Caco-2 (cell line): ENCODE data around the gene PLAAT1. TPM values are rescaled to one million over a fixed set of nuclear protein-coding genes. Genes with fewer than 3 reads are reported as not detected.

Experiments used
- BruUV-seq: library from RNA; stranded (reverse); fragments of 400-500 nt; replicated peaks from 2 replicates; lab custom pipeline; 2021; lab: Mats Ljungman, UMichigan
- CTCF ChIA-PET: fragments of 300-600 bp; sonication (Branson Sonifier 250); formaldehyde crosslinking; loops from one replicate; lab custom pipeline; 2022; ENCODE audit warnings: antibody characterized with exemption; lab: Charles Lee
- POLR2A ChIA-PET: fragments of 300-600 bp; sonication (Branson Sonifier 250); formaldehyde crosslinking; loops from one replicate; lab custom pipeline; 2022; ENCODE audit warnings: antibody characterized with exemption; lab: Charles Lee
- DNase-seq, 2 experiments: peaks; one replicate each; pipeline versions ENCODE4 v3.0.0 to v3.0.0-alpha.2; 2020 to 2022
- H3K27me3 ChIP-seq: replicated peaks from 2 replicates; pipeline ENCODE4 v1.6.0; 2011; ENCODE audit warnings: low read length; ENCODE audit not compliant: control insufficient read depth, insufficient read depth
- H3K36me3 ChIP-seq: 2 replicates; pipeline ENCODE4 v1.5.1; 2011; ENCODE audit warnings: low read length; ENCODE audit not compliant: control insufficient read depth, insufficient read depth
- H3K4me1 ChIP-seq: fragments of 250-450 bp; sonication (Bioruptor Pico); 2 replicates; pipeline ENCODE4 v1.5.1; 2020; ENCODE audit warnings: mild to moderate bottlenecking
- H3K4me3 ChIP-seq: 2 replicates; pipeline ENCODE4 v1.5.1; 2011; ENCODE audit warnings: low read depth, mild to moderate bottlenecking, control low read depth, low read length
- H3K9me3 ChIP-seq: fragments of 250-450 bp; sonication (Bioruptor Pico); 2 replicates; pipeline ENCODE4 v1.5.1; 2020; ENCODE audit warnings: mild to moderate bottlenecking, moderate library complexity
- H3K27ac Mint-ChIP-seq: one replicate; pipeline ENCODE4 v1.8.0; 2022; ENCODE audit warnings: mixed read lengths; ENCODE audit not compliant: unreplicated experiment
- H3K27me3 Mint-ChIP-seq: one replicate; pipeline ENCODE4 v1.8.0; 2022; ENCODE audit warnings: mixed read lengths; ENCODE audit not compliant: insufficient read depth, unreplicated experiment
- H3K36me3 Mint-ChIP-seq: one replicate; pipeline ENCODE4 v1.8.0; 2022; ENCODE audit warnings: mild to moderate bottlenecking, mixed read lengths; ENCODE audit not compliant: insufficient read depth, unreplicated experiment
- H3K4me1 Mint-ChIP-seq: one replicate; pipeline ENCODE4 v1.8.0; 2022; ENCODE audit warnings: low read depth, mixed read lengths; ENCODE audit not compliant: unreplicated experiment
- H3K4me3 Mint-ChIP-seq: one replicate; pipeline ENCODE4 v1.8.0; 2022; ENCODE audit warnings: mild to moderate bottlenecking, moderate library complexity, mixed read lengths; ENCODE audit not compliant: unreplicated experiment
- H3K9me3 Mint-ChIP-seq: one replicate; pipeline ENCODE4 v1.8.0; 2022; ENCODE audit warnings: mixed read lengths; ENCODE audit not compliant: unreplicated experiment
- CTCF ChIP-seq, 2 experiments: fragments of 200-600 bp in 1 of 2; IDR thresholded peaks; 1 replicate in 1 of 2; 2 replicates in 1 of 2; pipeline versions ENCODE4 v1.5.1 to v1.8.0; 2011 to 2022; ENCODE audit warnings: antibody characterized with exemption in 1 of 2, control low read depth in 1 of 2, inconsistent platforms in 1 of 2, low read depth in 1 of 2, low read length in 1 of 2, mild to moderate bottlenecking in 1 of 2, moderate library complexity in 1 of 2; ENCODE audit not compliant: insufficient read depth in 1 of 2, severe bottlenecking in 1 of 2, unreplicated experiment in 1 of 2
- intact Hi-C: fragments of 100-400 bp; cut with micrococcal nuclease; formaldehyde crosslinking; loops from one replicate; pipeline ENCODE4 v1.10.0; 2022; ENCODE audit not compliant: unreplicated experiment
- total RNA-seq: library from RNA; stranded (reverse); gene quantifications from 2 replicates; pipeline ENCODE4 v1.2.3, GENCODE V29; 2022

The PLAAT1 gene
- total RNA-seq, 1 experiment from 2014 or later, result 1.5 TPM

GRCh38 chr3:193301433-193301832 is 60.4 kb downstream of the PLAAT1 start:
- CTCF ChIA-PET, result no interaction called here

GRCh38 chr3:193305356-193305755 is 64.3 kb downstream of the PLAAT1 start:
- Histone ChIP-seq H3K9me3 (no peaks in the 10 kb centered on the region), H3K4me1 (0 out of 2 replicates have a peak, but pooled peaks cover 6% of the 10 kb centered on the region), H3K4me3 (no peak overlapping the region), H3K27me3 (no peaks in the 10 kb centered on the region), H3K36me3 (no peaks in the 10 kb centered on the region)
- Mint-ChIP-seq H3K4me3 (no peak overlapping the region), H3K9me3 (no peaks in the 10 kb centered on the region), H3K27ac (no peak overlapping the region), H3K27me3 (peaks cover 3% of the 10 kb centered on the region), H3K4me1 (no peaks in the 10 kb centered on the region), H3K36me3 (no peaks in the 10 kb centered on the region)
- intact Hi-C loops, result no loop called here
- ChIA-PET CTCF (no interaction called here), POLR2A (no interaction called here)
- no peak for DNase-seq
- TF ChIP-seq CTCF (IDR thresholded peaks at IDR 0.05; ENCODE audit: insufficient read depth in 1 of 2, low read depth in 1 of 2, low read length in 1 of 2, severe bottlenecking in 1 of 2, unreplicated experiment in 1 of 2), result no peak
- no TSS peak for BruUV-seq

More at GRCh38 chr3:193301433-193301832, 60.4 kb downstream of the PLAAT1 start:
- Histone ChIP-seq H3K4me1 (0 out of 2 replicates have a peak, but pooled peaks cover 6% of the 10 kb centered on the region), H3K4me3 (no peak overlapping the region), H3K36me3 (no peaks in the 10 kb centered on the region), H3K27me3 (no peaks in the 10 kb centered on the region), H3K9me3 (no peaks in the 10 kb centered on the region)
- H3K9me3 Mint-ChIP-seq, result peaks cover 7% of the 10 kb centered on the region
- no peak overlapping the region for H3K4me3 Mint-ChIP-seq
- BruUV-seq, result no TSS peak
- H3K4me1 Mint-ChIP-seq, result no peaks in the 10 kb centered on the region
- intact Hi-C loops, result no loop called here
- TF ChIP-seq CTCF (IDR thresholded peaks at IDR 0.05; ENCODE audit: insufficient read depth in 1 of 2, low read depth in 1 of 2, low read length in 1 of 2, severe bottlenecking in 1 of 2, unreplicated experiment in 1 of 2), result no peak
- H3K27ac Mint-ChIP-seq, result no peak overlapping the region
- POLR2A ChIA-PET, result no interaction called here
- H3K36me3 Mint-ChIP-seq, result no peaks in the 10 kb centered on the region
- H3K27me3 Mint-ChIP-seq, result peaks cover 3% of the 10 kb centered on the region
- no peak for DNase-seq

- intact Hi-C loops, result no loop called here
- Histone ChIP-seq H3K36me3 (no peaks in the 10 kb centered on the region), H3K9me3 (no peaks in the 10 kb centered on the region), H3K4me3 (no peak overlapping the region), H3K4me1 (no peaks in the 10 kb centered on the region), H3K27me3 (no peaks in the 10 kb centered on the region)
- BruUV-seq, result no TSS peak
- DNase-seq, result no peak
- POLR2A ChIA-PET, result no interaction called here
- no peak overlapping the region for H3K4me3 Mint-ChIP-seq
- CTCF ChIA-PET, result no interaction called here
- TF ChIP-seq CTCF (IDR thresholded peaks at IDR 0.05; ENCODE audit: insufficient read depth in 1 of 2, low read depth in 1 of 2, low read length in 1 of 2, severe bottlenecking in 1 of 2, unreplicated experiment in 1 of 2), result no peak
- H3K27ac Mint-ChIP-seq, result no peak overlapping the region
- no peaks in the 10 kb centered on the region for H3K36me3 Mint-ChIP-seq
- H3K9me3 Mint-ChIP-seq, result no peaks in the 10 kb centered on the region
- no peaks in the 10 kb centered on the region for H3K27me3 Mint-ChIP-seq
- H3K4me1 Mint-ChIP-seq, result no peaks in the 10 kb centered on the region
Measured at GRCh38 chr3:193310914-193311723, 70.1 kb downstream of the PLAAT1 start.
